ENCODE measurements around the gene SHISA5.
"Not testable (repeated sequence)": the region's sequence is repeated elsewhere in the genome, so short reads cannot be mapped to it uniquely, and the experiment has no call there.

SHISA5 gene

GRCh38 chr3:48500656-48501055, 3.3 kb downstream of the SHISA5 start:
- no peaks in the 10 kb centered on the region for H3K27me3 ChIP-seq (ENCODE audit: low read depth, low read length)
- no peak overlapping the region for H3K4me3 ChIP-seq (ENCODE audit: low read depth in 1 of 2, low read length in 2 of 2)
- H3K36me3 ChIP-seq (ENCODE audit: control insufficient read depth in 1 of 2, insufficient read depth in 2 of 2, low read length in 2 of 2): peaks cover 0 to 16% of the 10 kb centered on the region in 2 donors
- H3K9me3 ChIP-seq (ENCODE audit: control insufficient read depth in 1 of 2, low read length in 2 of 2): no peaks in the 10 kb centered on the region
- H3K27ac ChIP-seq (ENCODE audit: low read length): no peak overlapping the region
- H3K4me1 ChIP-seq (ENCODE audit: control insufficient read depth in 1 of 2, insufficient read depth in 2 of 2, low read length in 2 of 2): peaks cover 0 to 19% of the 10 kb centered on the region in 2 donors

- H3K27ac ChIP-seq (ENCODE audit: low read length): no peak overlapping the region
- H3K9me3 ChIP-seq (ENCODE audit: control insufficient read depth in 1 of 2, low read length in 2 of 2): no peaks in the 10 kb centered on the region
- no peak overlapping the region for H3K4me3 ChIP-seq (ENCODE audit: low read depth in 1 of 2, low read length in 2 of 2)
- H3K4me1 ChIP-seq (ENCODE audit: control insufficient read depth in 1 of 2, insufficient read depth in 2 of 2, low read length in 2 of 2): no peaks in the 10 kb centered on the region
- H3K27me3 ChIP-seq (ENCODE audit: low read depth, low read length): no peaks in the 10 kb centered on the region
- H3K36me3 ChIP-seq (ENCODE audit: control insufficient read depth in 1 of 2, insufficient read depth in 2 of 2, low read length in 2 of 2): peaks cover 0 to 8% of the 10 kb centered on the region in 2 donors
Measured at GRCh38 chr3:48493203-48493501, 10.8 kb downstream of the SHISA5 start.

- H3K4me3 ChIP-seq (ENCODE audit: low read depth in 1 of 2, low read length in 2 of 2): no peak overlapping the region
- H3K4me1 ChIP-seq (ENCODE audit: control insufficient read depth in 1 of 2, insufficient read depth in 2 of 2, low read length in 2 of 2): no peaks in the 10 kb centered on the region
- no peaks in the 10 kb centered on the region for H3K9me3 ChIP-seq (ENCODE audit: control insufficient read depth in 1 of 2, low read length in 2 of 2)
- H3K27me3 ChIP-seq (ENCODE audit: low read depth, low read length): no peaks in the 10 kb centered on the region
- H3K36me3 ChIP-seq (ENCODE audit: control insufficient read depth in 1 of 2, insufficient read depth in 2 of 2, low read length in 2 of 2): peaks cover 0 to 3% of the 10 kb centered on the region in 2 donors
- no peak overlapping the region for H3K27ac ChIP-seq (ENCODE audit: low read length)
Measured at GRCh38 chr3:48492461-48493202, 11.3 kb downstream of the SHISA5 start.

- Histone ChIP-seq H3K27ac (ENCODE audit: low read length) (no peak overlapping the region), H3K4me3 (ENCODE audit: low read depth in 1 of 2, low read length in 2 of 2) (no peak overlapping the region), H3K4me1 (ENCODE audit: control insufficient read depth in 1 of 2, insufficient read depth in 2 of 2, low read length in 2 of 2) (no peaks in the 10 kb centered on the region), H3K27me3 (ENCODE audit: low read depth, low read length) (no peaks in the 10 kb centered on the region), H3K9me3 (ENCODE audit: control insufficient read depth in 1 of 2, low read length in 2 of 2) (no peaks in the 10 kb centered on the region), H3K36me3 (ENCODE audit: control insufficient read depth in 1 of 2, insufficient read depth in 2 of 2, low read length in 2 of 2) (no peaks in the 10 kb centered on the region)
Measured at GRCh38 chr3:48486952-48487351, 17.0 kb downstream of the SHISA5 start.

- H3K36me3 ChIP-seq (ENCODE audit: control insufficient read depth in 1 of 2, insufficient read depth in 2 of 2, low read length in 2 of 2): peaks cover 0 to 13% of the 10 kb centered on the region in 2 donors
- H3K9me3 ChIP-seq (ENCODE audit: control insufficient read depth in 1 of 2, low read length in 2 of 2); H3K4me3 ChIP-seq (ENCODE audit: low read depth in 1 of 2, low read length in 2 of 2); H3K4me1 ChIP-seq (ENCODE audit: control insufficient read depth in 1 of 2, insufficient read depth in 2 of 2, low read length in 2 of 2); H3K27me3 ChIP-seq (ENCODE audit: low read depth, low read length); H3K27ac ChIP-seq (ENCODE audit: low read length): not testable (repeated sequence)
Measured at GRCh38 chr3:48482822-48483221, 21.2 kb downstream of the SHISA5 start.

GRCh38 chr3:48480891-48481290, 23.1 kb downstream of the SHISA5 start:
- not testable (repeated sequence) for H3K27me3 ChIP-seq (ENCODE audit: low read depth, low read length); H3K9me3 ChIP-seq (ENCODE audit: control insufficient read depth in 1 of 2, low read length in 2 of 2); H3K4me1 ChIP-seq (ENCODE audit: control insufficient read depth in 1 of 2, insufficient read depth in 2 of 2, low read length in 2 of 2); H3K27ac ChIP-seq (ENCODE audit: low read length); H3K4me3 ChIP-seq (ENCODE audit: low read depth in 1 of 2, low read length in 2 of 2)
- H3K36me3 ChIP-seq (ENCODE audit: control insufficient read depth in 1 of 2, insufficient read depth in 2 of 2, low read length in 2 of 2): peaks cover 0 to 17% of the 10 kb centered on the region in 2 donors

GRCh38 chr3:48478626-48479555, 25.1 kb downstream of the SHISA5 start:
- no peaks in the 10 kb centered on the region for H3K4me1 ChIP-seq (ENCODE audit: control insufficient read depth in 1 of 2, insufficient read depth in 2 of 2, low read length in 2 of 2)
- no peaks in the 10 kb centered on the region for H3K27me3 ChIP-seq (ENCODE audit: low read depth, low read length)
- H3K4me3 ChIP-seq (ENCODE audit: low read depth in 1 of 2, low read length in 2 of 2): no peak overlapping the region
- no peak overlapping the region for H3K27ac ChIP-seq (ENCODE audit: low read length)
- no peaks in the 10 kb centered on the region for H3K9me3 ChIP-seq (ENCODE audit: control insufficient read depth in 1 of 2, low read length in 2 of 2)
- H3K36me3 ChIP-seq (ENCODE audit: control insufficient read depth in 1 of 2, insufficient read depth in 2 of 2, low read length in 2 of 2): peaks cover 0 to 17% of the 10 kb centered on the region in 2 donors

GRCh38 chr3:48477959-48478520, 25.9 kb downstream of the SHISA5 start:
- H3K27me3 ChIP-seq (ENCODE audit: low read depth, low read length): no peaks in the 10 kb centered on the region
- no peak overlapping the region for H3K4me3 ChIP-seq (ENCODE audit: low read depth in 1 of 2, low read length in 2 of 2)
- H3K9me3 ChIP-seq (ENCODE audit: control insufficient read depth in 1 of 2, low read length in 2 of 2): no peaks in the 10 kb centered on the region
- no peak overlapping the region for H3K27ac ChIP-seq (ENCODE audit: low read length)
- peaks cover 0 to 17% of the 10 kb centered on the region in 2 donors for H3K36me3 ChIP-seq (ENCODE audit: control insufficient read depth in 1 of 2, insufficient read depth in 2 of 2, low read length in 2 of 2)
- H3K4me1 ChIP-seq (ENCODE audit: control insufficient read depth in 1 of 2, insufficient read depth in 2 of 2, low read length in 2 of 2): peaks cover 4 to 5% of the 10 kb centered on the region in 2 donors

- Histone ChIP-seq H3K9me3 (ENCODE audit: control insufficient read depth in 1 of 2, low read length in 2 of 2) (no peaks in the 10 kb centered on the region), H3K27me3 (ENCODE audit: low read depth, low read length) (no peaks in the 10 kb centered on the region), H3K4me1 (ENCODE audit: control insufficient read depth in 1 of 2, insufficient read depth in 2 of 2, low read length in 2 of 2) (peaks cover 4 to 9% of the 10 kb centered on the region in 2 donors), H3K36me3 (ENCODE audit: control insufficient read depth in 1 of 2, insufficient read depth in 2 of 2, low read length in 2 of 2) (peaks cover 0 to 21% of the 10 kb centered on the region in 2 donors), H3K4me3 (ENCODE audit: low read depth in 1 of 2, low read length in 2 of 2) (no peak overlapping the region), H3K27ac (ENCODE audit: low read length) (no peak overlapping the region)
Measured at GRCh38 chr3:48476426-48477053, 27.4 kb downstream of the SHISA5 start.

- Histone ChIP-seq H3K9me3 (ENCODE audit: control insufficient read depth in 1 of 2, low read length in 2 of 2) (no peaks in the 10 kb centered on the region), H3K27me3 (ENCODE audit: low read depth, low read length) (no peaks in the 10 kb centered on the region), H3K36me3 (ENCODE audit: control insufficient read depth in 1 of 2, insufficient read depth in 2 of 2, low read length in 2 of 2) (peaks cover 0 to 21% of the 10 kb centered on the region in 2 donors), H3K4me3 (ENCODE audit: low read depth in 1 of 2, low read length in 2 of 2) (no peak overlapping the region), H3K27ac (ENCODE audit: low read length) (no peak overlapping the region), H3K4me1 (ENCODE audit: control insufficient read depth in 1 of 2, insufficient read depth in 2 of 2, low read length in 2 of 2) (peaks cover 5 to 23% of the 10 kb centered on the region in 2 donors)
Measured at GRCh38 chr3:48475188-48475587, 28.8 kb downstream of the SHISA5 start.

- Histone ChIP-seq H3K4me1 (ENCODE audit: control insufficient read depth in 1 of 2, insufficient read depth in 2 of 2, low read length in 2 of 2) (peaks cover 9 to 29% of the 10 kb centered on the region in 2 donors), H3K36me3 (ENCODE audit: control insufficient read depth in 1 of 2, insufficient read depth in 2 of 2, low read length in 2 of 2) (peaks cover 0 to 21% of the 10 kb centered on the region in 2 donors), H3K4me3 (ENCODE audit: low read depth in 1 of 2, low read length in 2 of 2) (no peak overlapping the region), H3K27ac (ENCODE audit: low read length) (no peak overlapping the region), H3K9me3 (ENCODE audit: control insufficient read depth in 1 of 2, low read length in 2 of 2) (no peaks in the 10 kb centered on the region), H3K27me3 (ENCODE audit: low read depth, low read length) (no peaks in the 10 kb centered on the region)
Measured at GRCh38 chr3:48474619-48475018, 29.4 kb downstream of the SHISA5 start.

All from muscle layer of duodenum (tissue), 2 donors.